ENCODE measurements around the gene MYORG. TPM values are rescaled to one million over a fixed set of nuclear protein-coding genes. Genes with fewer than 3 reads are reported as not detected.

The MYORG gene
- total RNA-seq, 1 donor from 2014 or later, result 4.8 TPM

DNA sequence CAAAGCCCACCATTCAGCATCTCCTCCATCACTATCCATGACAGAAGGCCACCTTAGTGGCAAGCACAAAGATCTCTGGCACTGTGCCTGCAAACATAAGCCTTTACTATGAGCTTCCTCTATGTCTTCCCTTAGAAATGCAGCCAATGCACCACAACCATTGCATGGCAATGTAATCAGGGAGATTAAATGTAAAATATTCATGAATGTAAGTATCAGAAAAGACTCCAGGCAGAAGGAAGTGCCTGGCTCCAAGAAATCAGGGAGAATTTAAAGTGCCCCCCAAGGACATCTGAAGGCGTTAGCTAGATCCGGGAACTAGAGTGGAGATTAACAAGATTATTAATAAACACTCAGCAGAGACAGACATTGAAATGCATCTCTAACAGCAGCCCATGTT, 32.5 kb upstream of the MYORG start:
- peaks cover 17% of the 10 kb centered on the region for H3K36me3 ChIP-seq
- no peaks in the 10 kb centered on the region for H3K27me3 ChIP-seq (ENCODE audit: low read depth)
- no peaks in the 10 kb centered on the region for H3K4me1 ChIP-seq
- H3K9me3 ChIP-seq, result no peaks in the 10 kb centered on the region
- DNase-seq (no peak), ATAC-seq (no peak)
- no peak overlapping the region for H3K27ac ChIP-seq
- no peak overlapping the region for H3K4me3 ChIP-seq
- TF ChIP-seq, protein P1, sequence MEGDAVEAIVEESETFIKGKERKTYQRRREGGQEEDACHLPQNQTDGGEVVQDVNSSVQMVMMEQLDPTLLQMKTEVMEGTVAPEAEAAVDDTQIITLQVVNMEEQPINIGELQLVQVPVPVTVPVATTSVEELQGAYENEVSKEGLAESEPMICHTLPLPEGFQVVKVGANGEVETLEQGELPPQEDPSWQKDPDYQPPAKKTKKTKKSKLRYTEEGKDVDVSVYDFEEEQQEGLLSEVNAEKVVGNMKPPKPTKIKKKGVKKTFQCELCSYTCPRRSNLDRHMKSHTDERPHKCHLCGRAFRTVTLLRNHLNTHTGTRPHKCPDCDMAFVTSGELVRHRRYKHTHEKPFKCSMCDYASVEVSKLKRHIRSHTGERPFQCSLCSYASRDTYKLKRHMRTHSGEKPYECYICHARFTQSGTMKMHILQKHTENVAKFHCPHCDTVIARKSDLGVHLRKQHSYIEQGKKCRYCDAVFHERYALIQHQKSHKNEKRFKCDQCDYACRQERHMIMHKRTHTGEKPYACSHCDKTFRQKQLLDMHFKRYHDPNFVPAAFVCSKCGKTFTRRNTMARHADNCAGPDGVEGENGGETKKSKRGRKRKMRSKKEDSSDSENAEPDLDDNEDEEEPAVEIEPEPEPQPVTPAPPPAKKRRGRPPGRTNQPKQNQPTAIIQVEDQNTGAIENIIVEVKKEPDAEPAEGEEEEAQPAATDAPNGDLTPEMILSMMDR (IDR thresholded peaks at IDR 0.05), result no peak
- intact Hi-C loops (cut with DNase I), result loop anchor here (10.0 kb wide), 1 partner anchor 96 kb away; no protein-coding TSS in a partner anchor

DNA sequence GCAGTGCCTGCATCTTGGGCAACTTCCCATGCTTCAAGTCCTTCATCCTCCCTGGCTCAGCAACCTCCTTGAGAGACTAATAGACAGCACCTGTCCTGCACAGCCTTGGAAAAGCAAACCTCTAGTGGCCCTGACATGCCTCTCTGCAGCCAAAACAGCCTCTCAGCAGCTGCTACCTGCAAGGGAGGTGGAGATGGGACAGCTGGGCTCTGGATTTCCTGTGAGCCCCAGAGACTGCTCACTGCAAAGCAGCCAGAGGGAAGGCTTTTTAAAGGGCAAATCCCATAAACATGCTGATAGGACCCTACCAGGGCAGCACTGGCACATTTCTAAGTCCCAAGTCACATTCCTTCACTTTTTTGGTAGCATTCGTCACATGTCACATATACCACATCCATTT, 31.5 kb upstream of the MYORG start:
- TF ChIP-seq, protein P1 (IDR thresholded peaks at IDR 0.05), result no peak
- intact Hi-C loops (cut with DNase I), result loop anchor here (10.0 kb wide), 1 partner anchor 97 kb away; no protein-coding TSS in a partner anchor
- Histone ChIP-seq H3K4me3 (no peak overlapping the region), H3K27me3 (ENCODE audit: low read depth) (no peaks in the 10 kb centered on the region), H3K36me3 (peaks cover 23% of the 10 kb centered on the region), H3K4me1 (no peaks in the 10 kb centered on the region), H3K27ac (no peak overlapping the region), H3K9me3 (no peaks in the 10 kb centered on the region)
- ATAC-seq, result no peak
- DNase-seq, result no peak

DNA sequence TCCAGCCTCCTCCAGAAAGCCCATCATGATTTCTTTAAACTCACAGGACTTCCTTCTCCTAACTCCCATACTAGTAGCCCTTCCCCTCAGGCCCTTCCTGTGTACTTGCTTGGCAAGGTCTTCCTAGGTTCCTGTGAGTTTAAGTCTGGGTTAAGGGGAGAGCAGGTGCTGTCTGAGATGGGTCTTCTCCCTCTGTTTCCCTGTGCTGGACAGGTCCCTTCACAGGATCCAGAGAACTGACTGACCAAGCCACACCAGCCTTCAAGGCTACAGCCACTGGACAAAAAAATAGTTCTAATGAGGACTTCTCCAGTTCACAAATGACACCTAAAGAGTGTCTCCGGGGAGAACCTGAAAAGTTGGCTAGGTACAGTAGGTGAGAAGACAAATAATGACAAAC, 29.5 kb upstream of the MYORG start:
- DNase-seq (no peak), ATAC-seq (no peak)
- H3K9me3 ChIP-seq, result no peaks in the 10 kb centered on the region
- H3K27me3 ChIP-seq (ENCODE audit: low read depth), result no peaks in the 10 kb centered on the region
- no peak overlapping the region for H3K4me3 ChIP-seq
- H3K36me3 ChIP-seq, result peaks cover 43% of the 10 kb centered on the region
- TF ChIP-seq, protein P1 (IDR thresholded peaks at IDR 0.05), result no peak
- no peaks in the 10 kb centered on the region for H3K4me1 ChIP-seq
- intact Hi-C loops (cut with DNase I), result loop anchor here (10.0 kb wide), 1 partner anchor 99 kb away; no protein-coding TSS in a partner anchor
- H3K27ac ChIP-seq, result no peak overlapping the region

DNA sequence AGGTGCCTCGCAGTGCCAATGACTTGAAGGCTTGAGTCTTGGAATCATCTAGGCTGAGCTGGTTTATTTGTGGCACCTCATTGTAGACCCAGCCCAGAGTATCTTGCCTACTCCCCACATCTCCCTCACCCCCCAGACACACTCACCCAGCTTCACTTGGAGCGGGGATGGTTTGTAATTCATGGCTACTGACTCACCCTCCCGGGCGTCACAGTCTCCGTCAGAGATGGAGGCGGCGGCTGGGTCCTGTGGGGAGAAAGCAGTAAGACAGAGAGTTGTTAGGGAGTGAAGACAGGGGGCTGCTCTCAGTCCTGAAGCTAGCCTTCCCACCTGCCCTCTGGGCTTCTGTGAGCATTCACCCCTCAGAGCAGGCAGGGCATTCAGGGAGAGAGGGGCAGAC, 29.0 kb upstream of the MYORG start:
- no peak for DNase-seq
- intact Hi-C loops (cut with DNase I), result loop anchor here (10.0 kb wide), 1 partner anchor 99 kb away; no protein-coding TSS in a partner anchor
- TF ChIP-seq, protein P1 (IDR thresholded peaks at IDR 0.05), result no peak
- peaks cover 48% of the 10 kb centered on the region for H3K36me3 ChIP-seq
- H3K4me3 ChIP-seq, result no peak overlapping the region
- no peaks in the 10 kb centered on the region for H3K9me3 ChIP-seq
- no peak for ATAC-seq
- H3K27me3 ChIP-seq (ENCODE audit: low read depth), result no peaks in the 10 kb centered on the region
- no peaks in the 10 kb centered on the region for H3K4me1 ChIP-seq
- no peak overlapping the region for H3K27ac ChIP-seq

DNA sequence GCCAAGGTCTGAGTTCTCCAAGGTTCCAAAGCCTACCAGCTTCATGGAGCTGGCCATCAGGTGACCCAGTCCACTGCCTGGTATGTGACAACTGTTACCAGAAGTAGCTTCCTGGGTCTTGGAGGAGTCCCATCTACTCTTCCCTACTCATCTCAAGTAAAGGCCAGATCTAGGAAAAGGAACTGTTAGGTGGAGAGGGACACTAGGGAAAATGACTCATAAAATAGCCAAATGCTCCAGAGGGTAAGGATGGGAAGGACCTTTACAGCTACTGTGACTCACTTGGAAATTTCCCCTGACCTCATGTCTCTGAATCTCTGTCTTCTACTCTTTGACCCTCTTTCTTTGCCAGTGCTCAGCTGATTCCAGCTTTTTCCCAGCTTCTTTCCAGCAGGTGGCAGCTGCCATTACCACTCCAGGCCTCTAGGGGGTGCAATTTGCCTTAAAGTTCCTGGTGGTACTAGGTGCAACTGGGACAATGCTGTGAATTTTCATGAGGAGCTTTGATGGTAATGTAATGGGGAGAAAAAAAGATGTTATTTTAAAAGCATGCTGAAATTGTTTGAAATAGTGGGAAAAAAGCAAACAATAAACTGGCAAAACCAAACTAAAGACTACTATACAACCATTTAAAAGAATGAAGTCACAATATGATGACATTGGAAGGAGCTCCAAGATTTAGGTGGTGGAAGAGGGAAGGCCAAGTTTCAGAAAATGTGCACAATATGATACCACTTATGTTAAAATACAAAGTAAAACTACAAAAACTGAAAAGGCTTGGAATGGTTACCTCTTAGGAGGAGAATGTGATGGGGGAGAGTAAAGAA, 27.1 kb upstream of the MYORG start:
- Histone ChIP-seq H3K4me1 (no peaks in the 10 kb centered on the region), H3K27me3 (ENCODE audit: low read depth) (no peaks in the 10 kb centered on the region), H3K9me3 (no peaks in the 10 kb centered on the region), H3K36me3 (peaks cover 61% of the 10 kb centered on the region), H3K4me3 (no peak overlapping the region), H3K27ac (no peak overlapping the region)
- TF ChIP-seq, protein P1 (IDR thresholded peaks at IDR 0.05), result peak; percentile 97
- peak; percentile 65 to 69 for ATAC-seq
- intact Hi-C loops (cut with DNase I), result loop anchor here (10.0 kb wide), 1 partner anchor 101 kb away; no protein-coding TSS in a partner anchor
- peak; percentile 62 for DNase-seq
